Suppressor macrophage treated with lipopolysaccharide for 4 hours (primary cell): ENCODE measurements around the gene CALHM5.

Source experiments
- DNase-seq: peaks from one replicate; pipeline ENCODE4 v3.0.0-alpha.2; 2020

Gene CALHM5

GRCh38 chr6:116512111-116512559, 696 bp downstream of the CALHM5 start:
- peak; percentile 29 for DNase-seq

- DNase-seq = no peak
Measured at GRCh38 chr6:116512734-116513133, 1.3 kb downstream of the CALHM5 start.

GRCh38 chr6:116513224-116513875, 1.9 kb downstream of the CALHM5 start:
- no peak for DNase-seq

GRCh38 chr6:116514111-116514510, 2.7 kb downstream of the CALHM5 start:
- DNase-seq = no peak

- no peak for DNase-seq
Measured at GRCh38 chr6:116515141-116515540, 3.7 kb downstream of the CALHM5 start.

- peak; percentile 40 for DNase-seq
Measured at GRCh38 chr6:116518621-116519368, 7.4 kb downstream of the CALHM5 start.

GRCh38 chr6:116522896-116523295, 11.5 kb downstream of the CALHM5 start:
- no peak for DNase-seq

GRCh38 chr6:116524236-116524635, 12.8 kb downstream of the CALHM5 start:
- no peak for DNase-seq

GRCh38 chr6:116528133-116528532, 16.7 kb downstream of the CALHM5 start:
- no peak for DNase-seq

GRCh38 chr6:116528780-116529179, 17.3 kb downstream of the CALHM5 start:
- DNase-seq = no peak

GRCh38 chr6:116529466-116530290, 18.2 kb downstream of the CALHM5 start:
- peak; percentile 28 for DNase-seq

- DNase-seq = no peak
Measured at GRCh38 chr6:116530436-116530835, 19.0 kb downstream of the CALHM5 start.

- peak; percentile 84 for DNase-seq
Measured at GRCh38 chr6:116531675-116532570, 20.5 kb downstream of the CALHM5 start.

- DNase-seq = no peak
Measured at GRCh38 chr6:116533233-116533957, 22.0 kb downstream of the CALHM5 start.

GRCh38 chr6:116535109-116535508, 23.7 kb downstream of the CALHM5 start:
- DNase-seq = no peak

- DNase-seq = peak; percentile 81
Measured at GRCh38 chr6:116536216-116536621, 24.8 kb downstream of the CALHM5 start.

- DNase-seq = no peak
Measured at GRCh38 chr6:116542426-116542825, 31.0 kb downstream of the CALHM5 start.

- no peak for DNase-seq
Measured at GRCh38 chr6:116543149-116543548, 31.7 kb downstream of the CALHM5 start.

- DNase-seq = no peak
Measured at GRCh38 chr6:116545651-116546050, 34.2 kb downstream of the CALHM5 start, which contains the start of gene TRAPPC3L. TSS of gene TRAPPC3L (minus strand) at chr6:116545684. CDS start at chr6:116545514, 170 bp downstream.

GRCh38 chr6:116547358-116547757, 35.9 kb downstream of the CALHM5 start:
- no peak for DNase-seq

- DNase-seq = no peak
Measured at GRCh38 chr6:116550796-116551195, 39.4 kb downstream of the CALHM5 start.

- no peak for DNase-seq
Measured at GRCh38 chr6:116553451-116553850, 42.0 kb downstream of the CALHM5 start, which contains the start of gene CALHM4. TSS of gene CALHM4 (plus strand) at chr6:116553751. CDS start at chr6:116553794, 43 bp downstream.
